Choroid plexus epithelial cell (primary cell): ENCODE data around the gene APBA2.
A peak's percentile ranks its signal among the peaks of the same experiment; 100 is the strongest.
"Not testable (repeated sequence)": the region's sequence is repeated elsewhere in the genome, so short reads cannot be mapped to it uniquely, and the experiment has no call there.

Experiments used
- DNase-seq: peaks from one replicate; pipeline ENCODE4 v3.0.0-alpha.2; 2010; ENCODE audit warnings: low read depth
- H3K4me3 ChIP-seq: 2 replicates; pipeline ENCODE4 v1.5.1; 2011; ENCODE audit warnings: low read depth, mild to moderate bottlenecking, control low read depth, low read length, moderate library complexity
- TF ChIP-seq, protein P1 (sequence below): conservative IDR thresholded peaks from 2 replicates; pipeline ENCODE4 v1.5.1; 2011; ENCODE audit warnings: low read depth, mild to moderate bottlenecking, control low read depth, inconsistent platforms, low read length, moderate library complexity

The APBA2 gene

DNA sequence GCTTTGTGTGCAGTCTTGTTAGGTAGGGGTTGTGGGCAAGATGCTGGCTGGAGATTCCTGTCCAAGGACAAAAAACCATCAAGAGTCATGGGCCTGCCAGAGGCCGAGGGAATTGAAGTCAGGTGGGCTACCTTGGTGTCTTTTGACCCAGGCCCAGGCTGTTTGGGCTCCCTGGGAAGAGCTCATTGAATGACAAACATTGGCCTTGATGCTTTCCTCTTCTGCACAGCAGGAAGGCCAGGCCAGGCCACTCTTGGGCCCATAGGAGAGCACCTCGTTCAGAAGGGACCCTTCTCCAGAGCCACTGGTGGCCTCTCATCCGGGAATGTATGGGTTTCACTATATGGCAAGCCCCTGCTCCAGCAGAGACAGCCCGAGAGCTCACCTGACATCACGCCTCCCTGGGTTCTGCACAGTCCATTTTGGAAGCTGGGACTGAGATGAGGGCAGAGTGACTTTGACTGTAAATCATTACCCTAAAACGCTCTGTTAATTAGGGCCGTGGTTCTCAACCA lies 214.8 kb downstream of the APBA2 start:
- TF ChIP-seq, protein P1, sequence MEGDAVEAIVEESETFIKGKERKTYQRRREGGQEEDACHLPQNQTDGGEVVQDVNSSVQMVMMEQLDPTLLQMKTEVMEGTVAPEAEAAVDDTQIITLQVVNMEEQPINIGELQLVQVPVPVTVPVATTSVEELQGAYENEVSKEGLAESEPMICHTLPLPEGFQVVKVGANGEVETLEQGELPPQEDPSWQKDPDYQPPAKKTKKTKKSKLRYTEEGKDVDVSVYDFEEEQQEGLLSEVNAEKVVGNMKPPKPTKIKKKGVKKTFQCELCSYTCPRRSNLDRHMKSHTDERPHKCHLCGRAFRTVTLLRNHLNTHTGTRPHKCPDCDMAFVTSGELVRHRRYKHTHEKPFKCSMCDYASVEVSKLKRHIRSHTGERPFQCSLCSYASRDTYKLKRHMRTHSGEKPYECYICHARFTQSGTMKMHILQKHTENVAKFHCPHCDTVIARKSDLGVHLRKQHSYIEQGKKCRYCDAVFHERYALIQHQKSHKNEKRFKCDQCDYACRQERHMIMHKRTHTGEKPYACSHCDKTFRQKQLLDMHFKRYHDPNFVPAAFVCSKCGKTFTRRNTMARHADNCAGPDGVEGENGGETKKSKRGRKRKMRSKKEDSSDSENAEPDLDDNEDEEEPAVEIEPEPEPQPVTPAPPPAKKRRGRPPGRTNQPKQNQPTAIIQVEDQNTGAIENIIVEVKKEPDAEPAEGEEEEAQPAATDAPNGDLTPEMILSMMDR, result no peak
- DNase-seq, result no peak
- H3K4me3 ChIP-seq, result no peak overlapping the region

DNA sequence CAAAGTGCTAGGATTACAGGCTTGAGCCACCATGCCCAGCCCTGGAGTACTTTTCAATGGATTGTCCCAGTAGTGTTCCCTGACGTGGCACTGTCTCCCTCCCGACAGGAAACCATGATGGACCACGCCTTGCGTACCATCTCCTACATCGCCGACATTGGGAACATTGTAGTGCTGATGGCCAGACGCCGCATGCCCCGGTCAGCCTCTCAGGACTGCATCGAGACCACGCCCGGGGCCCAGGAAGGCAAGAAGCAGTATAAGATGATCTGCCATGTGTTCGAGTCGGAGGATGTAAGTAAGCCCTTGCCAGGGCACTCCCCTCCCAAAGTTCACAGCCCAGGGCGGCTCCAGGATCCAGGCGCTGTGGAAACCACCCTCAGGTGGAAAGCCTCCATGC lies 215.7 kb downstream of the APBA2 start:
- no peak for DNase-seq
- H3K4me3 ChIP-seq, result no peak overlapping the region
- TF ChIP-seq, protein P1, result no peak

DNA sequence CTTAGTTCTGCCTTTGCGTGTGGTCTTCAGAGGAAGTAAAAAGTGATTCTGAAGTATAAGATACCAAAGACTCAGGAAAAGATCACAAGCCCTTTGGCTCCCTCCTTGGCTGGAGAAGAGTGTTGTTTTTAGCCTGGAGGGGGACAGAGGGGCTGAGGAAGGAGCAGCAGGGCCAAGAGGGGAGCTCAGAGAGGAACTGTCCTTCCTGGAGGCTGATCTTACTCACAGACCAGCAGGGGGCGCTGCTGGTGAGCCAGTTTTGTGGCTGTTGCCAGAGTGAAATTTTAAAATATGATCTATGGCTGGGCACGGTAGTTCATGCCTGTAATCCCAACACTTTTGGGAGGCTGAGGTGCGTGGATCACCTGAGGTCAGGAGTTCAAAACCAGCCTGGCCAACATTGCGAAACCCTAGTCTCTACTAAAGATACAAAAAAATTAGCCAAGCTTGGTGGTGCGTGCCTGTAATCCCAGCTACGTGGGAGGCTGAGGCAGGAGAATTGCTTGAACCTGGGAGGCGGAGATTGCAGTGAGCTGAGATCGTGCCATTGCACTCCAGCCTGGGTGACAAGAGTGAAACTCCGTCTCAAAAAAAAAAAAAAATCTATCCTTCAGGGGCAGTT lies 216.5 kb downstream of the APBA2 start:
- H3K4me3 ChIP-seq, result not testable (repeated sequence)
- TF ChIP-seq, protein P1, result peak; percentile 83
- peak; percentile 73 for DNase-seq

DNA sequence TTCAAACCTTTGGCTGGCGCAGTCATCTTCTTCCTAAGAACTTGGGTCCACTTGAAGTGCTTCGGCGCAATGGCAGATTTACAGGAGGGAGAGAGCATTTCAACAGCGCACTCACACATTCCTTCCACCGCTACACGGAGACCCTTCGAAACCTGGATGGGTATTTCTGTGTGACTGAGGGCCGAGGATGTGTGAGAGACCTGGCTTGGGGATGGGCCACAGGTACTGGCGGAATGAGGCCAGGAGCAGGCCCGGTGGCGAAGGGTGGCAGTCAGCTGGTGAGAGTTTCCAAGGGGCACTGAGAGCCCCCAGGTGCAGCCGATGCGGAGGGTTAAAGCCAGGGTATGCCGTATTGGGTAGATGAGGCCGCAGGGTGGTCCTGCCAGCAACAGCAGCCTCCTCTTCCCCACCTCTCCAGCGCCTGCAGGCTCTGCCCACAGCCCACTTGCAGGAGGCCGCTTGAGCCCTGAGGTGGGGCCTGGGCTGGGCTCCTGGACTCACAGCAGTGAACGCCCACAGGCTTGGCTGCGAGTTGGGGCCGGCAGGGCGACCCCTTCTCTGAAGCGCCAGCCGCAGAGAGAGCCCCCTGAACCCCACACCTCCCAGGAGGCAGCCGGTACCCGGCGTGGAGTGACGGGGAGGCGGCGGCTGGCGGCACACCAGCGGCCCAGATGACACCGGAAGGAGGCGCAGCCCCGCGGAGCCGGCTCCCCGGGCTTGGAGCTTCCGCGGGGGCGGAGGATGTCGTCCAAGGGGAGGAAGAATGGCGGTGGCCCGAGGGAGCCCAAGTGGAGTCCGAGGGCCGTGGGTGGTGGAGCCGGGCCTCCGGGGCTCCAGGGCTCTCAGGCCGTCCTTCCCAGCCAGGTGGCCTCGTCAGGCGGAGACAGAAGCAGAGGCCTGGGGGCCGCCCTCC lies 217.4 kb downstream of the APBA2 start:
- peak overlapping the region; percentile 60 for H3K4me3 ChIP-seq
- TF ChIP-seq, protein P1, result peak; percentile 11
- DNase-seq, result no peak

DNA sequence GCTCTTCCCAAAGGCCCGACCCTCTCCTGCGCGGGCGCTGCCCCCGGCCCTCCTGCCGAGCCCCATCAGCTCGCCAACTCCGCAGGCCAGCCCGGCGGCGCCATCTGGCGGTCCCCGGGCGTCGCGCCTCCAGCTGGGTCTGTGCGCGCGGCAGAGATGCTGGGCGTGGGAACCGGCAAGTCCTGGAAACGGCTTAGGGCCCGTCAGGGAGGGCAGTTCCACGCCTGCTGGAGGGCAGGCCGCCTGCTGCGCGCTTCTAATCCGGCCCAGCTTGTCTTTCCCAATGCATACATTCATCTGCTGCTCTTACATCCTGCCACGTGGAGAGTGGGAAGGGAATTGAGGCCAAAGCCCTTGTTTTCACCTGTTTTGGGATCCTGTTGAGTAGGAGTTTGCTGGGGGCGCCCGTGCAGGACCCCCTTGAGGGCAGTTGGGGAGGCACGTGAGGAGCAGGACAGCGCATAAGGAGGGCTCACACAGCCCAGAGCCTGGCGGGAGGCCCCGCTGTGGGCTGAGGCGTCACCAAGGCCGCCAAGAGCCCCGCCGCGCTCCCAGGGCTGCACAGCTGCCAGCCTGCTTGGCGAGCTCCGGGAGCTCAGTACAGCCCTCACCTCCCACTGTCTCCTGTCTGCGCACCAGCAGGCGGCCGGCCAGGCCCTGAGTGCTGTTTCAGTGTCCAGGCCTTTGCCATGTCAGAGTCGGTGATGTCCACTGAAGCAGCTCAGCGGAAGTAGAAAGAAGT lies 218.2 kb downstream of the APBA2 start:
- TF ChIP-seq, protein P1, result peak; percentile 65
- H3K4me3 ChIP-seq, result peak overlapping the region; percentile 60
- peak; percentile 97 for DNase-seq

DNA sequence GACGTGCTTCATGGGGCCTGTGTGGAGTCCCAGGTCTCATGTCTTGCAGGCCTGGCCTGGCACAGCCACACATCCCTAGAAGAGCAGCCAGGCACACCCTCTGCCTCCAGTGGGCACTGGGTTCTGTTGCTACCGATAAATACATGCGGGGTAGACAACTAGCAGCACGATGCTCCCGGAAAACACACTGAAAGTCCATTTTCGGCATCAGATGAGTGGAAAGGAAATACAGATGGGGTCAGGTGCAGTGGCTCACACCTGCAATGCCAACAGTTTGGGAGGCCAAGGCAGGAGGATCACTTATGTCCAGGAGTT lies 218.7 kb downstream of the APBA2 start:
- H3K4me3 ChIP-seq, result no peak overlapping the region
- TF ChIP-seq, protein P1, result no peak
- no peak for DNase-seq
